Peyer's patch (tissue), 4 donors: ENCODE data around the gene KIAA0586.

ENCODE experiments used
- POLR2A ChIP-seq, 2 donors: fragments of 450-650 bp; IDR thresholded peaks; one replicate each; pipeline ENCODE4 v1.5.1; 2017; ENCODE audit warnings: antibody characterized with exemption in 2 of 2, mild to moderate bottlenecking in 2 of 2, moderate library complexity in 2 of 2
- TF ChIP-seq, protein P1 (sequence below), 6 experiments: fragments of 450-650 bp in 4 of 6; fragments of 200-600 bp in 2 of 6; sonication (generic) in 1 of 6; IDR thresholded peaks; one replicate each; pipeline ENCODE4 v1.5.1; 2017 to 2019; ENCODE audit warnings: antibody characterized with exemption in 6 of 6, mild to moderate bottlenecking in 3 of 6, moderate library complexity in 1 of 6

DNA sequence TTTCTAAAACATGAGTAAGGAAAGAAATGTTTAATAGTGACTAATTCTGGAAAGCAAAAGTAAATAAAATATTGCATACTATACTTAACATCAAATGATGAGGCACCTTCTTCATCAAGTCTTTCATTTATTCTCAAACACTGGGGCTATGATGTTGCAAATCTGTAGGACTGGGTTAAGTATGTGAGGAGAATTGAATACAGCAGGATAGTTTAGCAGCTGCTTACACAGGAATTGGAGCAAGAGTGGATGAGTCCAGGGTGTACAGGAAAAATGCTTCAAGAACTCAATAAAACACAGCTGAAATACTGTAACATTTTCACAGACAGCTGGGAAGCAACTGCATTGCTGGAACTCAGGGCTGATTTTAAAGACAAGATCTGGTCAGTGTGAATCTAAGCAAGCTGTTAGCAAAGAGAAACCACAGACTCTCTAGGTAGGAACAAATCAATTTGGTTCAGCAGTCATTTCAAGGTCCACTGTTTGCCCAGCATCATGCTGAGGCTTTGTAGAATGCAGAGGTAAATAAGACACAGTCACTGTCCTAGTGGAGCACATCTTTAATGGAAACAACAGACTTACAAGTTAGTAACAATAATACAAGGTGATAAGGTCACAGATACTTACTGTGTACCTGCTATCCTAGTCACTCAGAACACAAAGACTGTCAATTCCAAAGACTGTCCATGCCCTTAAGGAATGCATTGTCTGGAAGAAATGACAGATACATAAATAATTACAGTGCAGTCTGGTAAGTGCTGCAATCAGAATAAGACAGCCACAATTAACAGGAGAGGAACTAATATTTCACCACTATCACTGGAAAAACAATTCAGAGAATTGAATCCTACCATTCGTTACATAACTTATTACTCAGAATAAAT is 113.5 kb downstream of the KIAA0586 start:
- TF ChIP-seq, protein P1, sequence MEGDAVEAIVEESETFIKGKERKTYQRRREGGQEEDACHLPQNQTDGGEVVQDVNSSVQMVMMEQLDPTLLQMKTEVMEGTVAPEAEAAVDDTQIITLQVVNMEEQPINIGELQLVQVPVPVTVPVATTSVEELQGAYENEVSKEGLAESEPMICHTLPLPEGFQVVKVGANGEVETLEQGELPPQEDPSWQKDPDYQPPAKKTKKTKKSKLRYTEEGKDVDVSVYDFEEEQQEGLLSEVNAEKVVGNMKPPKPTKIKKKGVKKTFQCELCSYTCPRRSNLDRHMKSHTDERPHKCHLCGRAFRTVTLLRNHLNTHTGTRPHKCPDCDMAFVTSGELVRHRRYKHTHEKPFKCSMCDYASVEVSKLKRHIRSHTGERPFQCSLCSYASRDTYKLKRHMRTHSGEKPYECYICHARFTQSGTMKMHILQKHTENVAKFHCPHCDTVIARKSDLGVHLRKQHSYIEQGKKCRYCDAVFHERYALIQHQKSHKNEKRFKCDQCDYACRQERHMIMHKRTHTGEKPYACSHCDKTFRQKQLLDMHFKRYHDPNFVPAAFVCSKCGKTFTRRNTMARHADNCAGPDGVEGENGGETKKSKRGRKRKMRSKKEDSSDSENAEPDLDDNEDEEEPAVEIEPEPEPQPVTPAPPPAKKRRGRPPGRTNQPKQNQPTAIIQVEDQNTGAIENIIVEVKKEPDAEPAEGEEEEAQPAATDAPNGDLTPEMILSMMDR (IDR thresholded peaks at IDR 0.05), result no peak
- TF ChIP-seq POLR2A (IDR thresholded peaks at IDR 0.05), result no peak
